Esophagus (tissue), 2 donors: ENCODE data around the gene NOP16. TPM values are rescaled to one million over a fixed set of nuclear protein-coding genes. Genes with fewer than 3 reads are reported as not detected.

Source experiments
- H3K27ac ChIP-seq, 2 donors: one replicate each; pipeline ENCODE4 v1.5.1; 2013; ENCODE audit warnings: low read depth in 2 of 2, mild to moderate bottlenecking in 2 of 2, inconsistent platforms in 1 of 2, low read length in 1 of 2, moderate library complexity in 1 of 2
- H3K27me3 ChIP-seq, 2 donors: one replicate each; pipeline ENCODE4 v1.6.1; 2013; ENCODE audit warnings: low read length in 2 of 2, control low read depth in 1 of 2, mild to moderate bottlenecking in 1 of 2; ENCODE audit not compliant: insufficient read depth in 2 of 2, control insufficient read depth in 1 of 2
- H3K36me3 ChIP-seq, 2 donors: one replicate each; pipeline ENCODE4 v1.6.1; 2013; ENCODE audit warnings: low read length in 1 of 2; ENCODE audit not compliant: control insufficient read depth in 2 of 2, insufficient read depth in 2 of 2
- H3K4me1 ChIP-seq, 2 donors: one replicate each; pipeline ENCODE4 v1.6.1; 2013; ENCODE audit warnings: low read length in 1 of 2; ENCODE audit not compliant: control insufficient read depth in 2 of 2, insufficient read depth in 2 of 2
- H3K4me3 ChIP-seq, 2 donors: one replicate each; pipeline ENCODE4 v1.5.1; 2013; ENCODE audit warnings: low read length in 2 of 2, mild to moderate bottlenecking in 2 of 2, low read depth in 1 of 2, moderate library complexity in 1 of 2
- H3K9me3 ChIP-seq, 2 donors: one replicate each; pipeline ENCODE4 v1.6.1; 2013; ENCODE audit warnings: mild to moderate bottlenecking in 2 of 2, low read depth in 1 of 2, low read length in 1 of 2, moderate library complexity in 1 of 2; ENCODE audit not compliant: control insufficient read depth in 2 of 2, insufficient read depth in 1 of 2
- WGBS, 2 donors: extraction: QIAGEN DNeasy Blood & Tissue Kit; methylation state at CpG; one replicate each; pipeline ENCODE4 v1.1.7; 2013; 5-methylcytosine and 5-hydroxymethylcytosine counted together
- polyA plus RNA-seq, 2 donors: library from polyadenylated mRNA; stranded (reverse); fragments of 200-250 nt; gene quantifications; one replicate each; pipeline ENCODE4 v1.2.3, GENCODE V29; 2013
- donor health status: healthy with polysubstance abuse.
- donor health status: Bipolar disorder and iron deficiency.

The NOP16 gene
- polyA plus RNA-seq, 2 donors, result 50.6 to 70.3 TPM

DNA sequence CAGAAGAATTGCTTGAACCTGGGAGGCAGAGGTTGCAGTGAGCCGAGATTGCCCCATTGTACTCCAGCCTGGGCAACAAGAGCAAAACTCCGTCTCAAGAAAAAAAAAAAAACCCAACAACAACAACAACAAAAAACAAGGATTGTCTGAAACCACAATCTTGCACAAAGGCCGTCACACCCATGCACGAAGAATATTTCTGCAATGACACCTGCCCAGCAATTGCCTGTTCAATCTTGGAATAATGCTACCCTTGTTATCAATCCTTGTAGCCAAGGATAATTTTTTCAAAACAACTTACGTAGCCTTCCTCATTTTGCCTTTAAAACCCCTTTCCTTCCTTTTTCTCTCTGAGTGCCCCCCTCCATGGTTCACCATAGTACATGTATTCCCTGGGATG, 31.7 kb upstream of the NOP16 start:
- Histone ChIP-seq H3K9me3 (no peaks in the 10 kb centered on the region), H3K27me3 (no peaks in the 10 kb centered on the region), H3K4me3 (no peak overlapping the region), H3K4me1 (peaks cover 0 to 7% of the 10 kb centered on the region in 2 donors), H3K27ac (no peak overlapping the region), H3K36me3 (no peaks in the 10 kb centered on the region)
- WGBS, 2 donors, result 86 to 88% methylated on average over 5 of the region's 5 CpGs

DNA sequence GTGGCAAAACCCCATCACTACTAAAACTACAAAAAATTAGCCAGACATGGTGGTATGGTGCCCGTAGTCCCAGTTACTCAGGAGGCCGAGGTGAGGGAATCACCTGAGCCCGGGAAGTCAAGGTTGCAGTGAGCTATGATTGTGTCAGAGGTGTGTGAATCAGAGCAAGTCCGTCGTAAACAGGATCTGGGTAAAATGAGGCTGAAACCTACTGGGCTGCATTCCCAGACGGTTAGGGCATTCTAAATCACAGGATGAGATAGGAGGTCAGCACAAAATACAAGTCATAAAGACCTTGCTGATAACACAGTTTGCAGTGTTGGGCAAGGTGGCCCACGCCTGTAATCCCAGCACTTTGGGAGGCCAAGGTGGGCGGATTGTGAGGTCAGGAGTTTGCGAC, 29.9 kb upstream of the NOP16 start:
- Histone ChIP-seq H3K4me1 (peaks cover 0 to 16% of the 10 kb centered on the region in 2 donors), H3K4me3 (no peak overlapping the region), H3K36me3 (peaks cover 0 to 3% of the 10 kb centered on the region in 2 donors), H3K27ac (no peak overlapping the region), H3K27me3 (no peaks in the 10 kb centered on the region), H3K9me3 (no peaks in the 10 kb centered on the region)
- WGBS, 2 donors, result 76 to 80% methylated on average over 9 of the region's 9 CpGs

DNA sequence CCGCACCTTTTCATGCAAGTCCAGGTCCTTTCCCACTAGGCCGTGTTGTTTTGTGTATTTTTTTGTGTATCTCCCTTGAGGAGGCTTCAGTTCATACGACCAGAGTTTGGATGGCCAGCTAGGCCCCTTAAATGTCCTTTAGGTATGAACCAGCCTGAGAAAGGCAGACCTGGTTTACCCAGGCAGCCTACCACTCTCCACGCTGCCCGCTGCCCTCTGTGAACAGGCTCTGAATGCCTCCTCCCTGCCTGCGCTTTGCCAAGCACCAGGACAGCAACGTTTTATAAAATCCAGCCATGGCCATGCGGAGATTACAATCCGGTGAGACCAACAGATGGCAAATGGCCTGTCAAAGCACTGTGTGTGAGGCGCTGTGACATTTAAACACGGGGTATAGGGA, 28.6 kb upstream of the NOP16 start:
- Histone ChIP-seq H3K27ac (peak overlapping the region; percentile 57 to 61), H3K36me3 (peaks cover 0 to 9% of the 10 kb centered on the region in 2 donors), H3K4me3 (no peak overlapping the region), H3K9me3 (no peaks in the 10 kb centered on the region), H3K4me1 (peaks cover 0 to 26% of the 10 kb centered on the region in 2 donors), H3K27me3 (no peaks in the 10 kb centered on the region)
- WGBS, 2 donors, result 72 to 74% methylated on average over 11 of the region's 11 CpGs

DNA sequence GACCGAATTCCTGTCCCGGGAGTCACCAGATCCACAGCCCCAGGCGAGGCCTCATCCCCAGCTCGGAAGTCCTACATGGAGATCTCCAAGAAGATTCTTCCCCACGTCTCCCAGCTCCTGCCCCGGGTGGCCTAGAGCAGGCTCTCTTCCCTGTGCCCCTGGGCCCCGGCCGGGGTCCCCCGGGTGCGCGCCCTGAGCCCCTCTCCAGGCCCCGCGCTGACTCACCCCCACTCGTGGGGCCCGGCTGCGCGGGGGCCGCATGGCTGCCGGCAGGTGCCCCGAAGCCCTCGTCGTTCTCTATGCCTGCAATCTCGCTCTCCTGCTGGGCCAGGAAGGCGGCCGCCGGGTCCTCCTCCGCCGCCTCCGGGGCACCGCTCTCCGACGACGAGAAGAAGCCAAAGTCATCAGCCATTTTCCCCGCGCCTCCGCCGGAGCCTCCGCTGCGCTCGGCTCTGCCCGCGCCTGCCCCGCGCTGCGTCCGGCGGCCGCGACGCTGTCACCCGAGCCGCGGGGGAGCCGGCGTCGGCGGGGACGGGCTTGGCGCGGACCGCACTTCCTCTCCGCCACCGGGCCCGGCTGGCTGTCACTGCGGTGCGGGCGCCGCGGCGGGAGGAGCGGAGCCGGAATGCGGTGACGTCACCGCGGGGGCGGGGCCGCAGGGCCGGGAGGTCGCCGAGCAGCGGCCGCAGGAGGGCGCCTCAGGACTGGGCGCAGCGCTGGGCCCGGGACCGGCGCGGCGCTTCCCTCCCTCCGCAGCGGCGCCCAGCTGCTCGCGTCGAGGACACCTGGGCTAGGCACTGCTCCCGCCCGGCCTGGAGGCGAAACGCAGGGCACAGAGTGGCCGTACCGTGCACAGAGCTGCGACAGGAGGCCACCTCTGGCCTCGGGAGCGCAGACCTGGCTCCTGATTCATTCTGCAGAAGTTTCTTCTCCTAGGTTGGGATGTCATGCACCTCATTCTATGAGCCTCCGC, 27.8 kb upstream of the NOP16 start, which contains the start of gene CLTB:
Gene CLTB, minus strand, starts transcription at position 588 of the 973 bp plus-strand sequence. Its CDS starts 176 bp downstream, at position 412.
- no peaks in the 10 kb centered on the region for H3K27me3 ChIP-seq
- H3K36me3 ChIP-seq, result peaks cover 0 to 9% of the 10 kb centered on the region in 2 donors
- peak within 1 kb of the TSS; percentile 89 to 95 for H3K4me3 ChIP-seq
- no peaks in the 10 kb centered on the region for H3K9me3 ChIP-seq
- peaks cover 0 to 29% of the 10 kb centered on the region in 2 donors for H3K4me1 ChIP-seq
- peak within 1 kb of the TSS; percentile 95 to 96 for H3K27ac ChIP-seq
- 1 to 2% methylated on average over 84 to 107 of the region's 107 CpGs for WGBS, 2 donors

DNA sequence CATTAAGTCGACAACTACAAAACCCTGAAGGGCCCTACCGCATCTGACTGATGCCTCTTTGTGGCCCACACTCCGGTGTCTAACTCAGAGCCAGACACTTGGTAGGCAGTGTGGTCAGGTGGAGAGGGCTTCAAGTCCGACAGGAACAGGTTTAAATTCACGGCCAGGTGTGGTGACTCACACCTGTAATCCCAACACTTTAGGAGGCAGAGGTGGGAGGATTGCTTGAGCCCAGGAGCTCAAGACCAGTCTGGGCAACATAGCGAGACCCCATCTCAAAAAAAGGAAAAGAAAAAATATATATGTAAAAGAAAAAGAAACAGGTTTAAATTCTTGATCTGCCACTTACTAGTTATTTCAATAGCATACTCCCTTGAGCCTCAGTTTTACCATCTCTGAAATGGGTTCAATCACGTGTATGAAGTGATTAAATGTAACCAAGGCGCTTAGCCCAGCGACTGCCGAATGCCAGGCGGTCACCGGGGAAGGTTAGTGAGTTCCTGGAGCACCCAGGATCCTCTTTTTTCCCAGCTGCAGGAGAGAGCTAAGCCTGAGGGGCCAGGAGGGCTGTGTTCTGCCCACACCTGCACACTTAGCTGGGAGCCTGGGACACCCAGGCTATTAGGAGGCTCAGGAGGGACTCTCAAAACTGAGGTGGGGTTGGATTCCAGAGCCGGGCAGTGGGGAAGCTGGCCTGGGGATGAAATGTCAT, 27.0 kb upstream of the NOP16 start:
- H3K27me3 ChIP-seq, result no peaks in the 10 kb centered on the region
- peaks cover 0 to 9% of the 10 kb centered on the region in 2 donors for H3K36me3 ChIP-seq
- peak overlapping the region; percentile 89 to 95 for H3K4me3 ChIP-seq
- peak overlapping the region; percentile 95 to 96 for H3K27ac ChIP-seq
- WGBS, 2 donors, result 47 to 52% methylated on average over 13 of the region's 13 CpGs
- H3K9me3 ChIP-seq, result no peaks in the 10 kb centered on the region
- H3K4me1 ChIP-seq, result peaks cover 0 to 30% of the 10 kb centered on the region in 2 donors

DNA sequence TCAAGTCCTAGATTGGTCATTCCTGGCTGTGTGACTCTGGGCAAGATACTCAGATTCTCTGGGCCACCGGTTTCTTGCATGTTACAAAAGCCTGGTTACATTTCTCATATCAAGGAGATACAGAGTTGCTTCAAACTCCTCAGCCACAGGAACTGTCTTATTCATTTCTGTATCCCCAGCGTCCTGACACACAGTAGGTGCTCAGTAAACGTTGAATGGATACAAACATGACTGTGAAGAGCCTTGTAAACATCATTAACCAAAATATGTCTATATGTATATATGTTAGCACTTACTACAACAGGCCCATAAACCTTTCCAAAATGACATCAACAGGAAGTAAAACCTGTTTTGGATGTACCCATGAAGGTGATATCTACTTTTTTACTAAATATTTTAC, 26.3 kb upstream of the NOP16 start:
- peaks cover 0 to 31% of the 10 kb centered on the region in 2 donors for H3K4me1 ChIP-seq
- WGBS, 2 donors, result 43 to 58% methylated on average over 3 of the region's 3 CpGs
- H3K36me3 ChIP-seq, result peaks cover 0 to 11% of the 10 kb centered on the region in 2 donors
- no peaks in the 10 kb centered on the region for H3K9me3 ChIP-seq
- H3K27ac ChIP-seq, result peak overlapping the region; percentile 93 to 94
- H3K4me3 ChIP-seq, result peak overlapping the region; percentile 14 to 89
- no peaks in the 10 kb centered on the region for H3K27me3 ChIP-seq

DNA sequence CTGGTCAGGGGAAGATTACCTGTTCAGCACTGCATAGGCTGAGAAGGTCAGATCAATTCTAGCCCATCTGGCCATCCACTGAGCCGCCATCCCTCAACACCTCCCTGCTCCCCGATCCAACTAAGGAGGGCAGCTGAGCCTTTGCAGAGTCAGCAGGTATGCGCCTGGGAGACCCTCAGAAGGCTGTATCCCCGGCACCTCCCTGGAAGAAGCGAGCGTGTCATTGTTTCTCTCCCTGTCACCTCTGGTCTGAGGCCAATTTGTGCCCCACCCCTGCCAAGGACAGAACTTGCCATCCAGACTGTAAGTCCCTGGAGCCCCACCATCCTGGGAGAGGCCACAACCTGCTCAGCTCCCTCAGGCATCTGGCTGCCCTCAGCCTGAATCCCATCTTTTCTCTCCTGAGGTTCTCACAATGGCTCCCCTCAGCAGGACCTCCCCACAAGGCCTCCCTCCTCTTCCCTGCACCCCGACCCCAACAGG, 25.4 kb upstream of the NOP16 start:
- Histone ChIP-seq H3K36me3 (peaks cover 0 to 13% of the 10 kb centered on the region in 2 donors), H3K27me3 (no peaks in the 10 kb centered on the region), H3K4me3 (peak overlapping the region; percentile 38 to 89), H3K9me3 (no peaks in the 10 kb centered on the region), H3K27ac (peak overlapping the region; percentile 93 to 94), H3K4me1 (peaks cover 0 to 32% of the 10 kb centered on the region in 2 donors)
- WGBS, 2 donors, result 60 to 74% methylated on average over 7 of the region's 7 CpGs

DNA sequence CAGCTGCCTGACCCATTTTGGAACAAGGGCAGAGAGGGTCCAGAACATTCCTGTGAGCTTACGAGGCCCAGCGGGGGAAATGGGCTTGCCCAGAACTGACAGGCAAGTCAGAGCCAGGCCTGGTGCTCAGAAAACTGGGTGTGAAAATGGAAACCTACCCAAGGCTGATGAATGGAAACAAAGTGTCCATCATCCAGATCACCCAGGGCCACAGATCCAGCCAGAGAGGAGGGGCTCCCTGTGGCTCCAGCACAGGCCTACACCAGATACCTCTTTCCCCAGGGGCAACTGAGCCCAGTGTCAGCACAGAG, 24.8 kb upstream of the NOP16 start:
- H3K4me3 ChIP-seq, result peak overlapping the region; percentile 38 to 89
- peaks cover 0 to 32% of the 10 kb centered on the region in 2 donors for H3K4me1 ChIP-seq
- 29 to 63% methylated on average over 2 of the region's 2 CpGs for WGBS, 2 donors
- peaks cover 0 to 13% of the 10 kb centered on the region in 2 donors for H3K36me3 ChIP-seq
- peak overlapping the region; percentile 93 to 94 for H3K27ac ChIP-seq
- H3K9me3 ChIP-seq, result no peaks in the 10 kb centered on the region
- H3K27me3 ChIP-seq, result no peaks in the 10 kb centered on the region

DNA sequence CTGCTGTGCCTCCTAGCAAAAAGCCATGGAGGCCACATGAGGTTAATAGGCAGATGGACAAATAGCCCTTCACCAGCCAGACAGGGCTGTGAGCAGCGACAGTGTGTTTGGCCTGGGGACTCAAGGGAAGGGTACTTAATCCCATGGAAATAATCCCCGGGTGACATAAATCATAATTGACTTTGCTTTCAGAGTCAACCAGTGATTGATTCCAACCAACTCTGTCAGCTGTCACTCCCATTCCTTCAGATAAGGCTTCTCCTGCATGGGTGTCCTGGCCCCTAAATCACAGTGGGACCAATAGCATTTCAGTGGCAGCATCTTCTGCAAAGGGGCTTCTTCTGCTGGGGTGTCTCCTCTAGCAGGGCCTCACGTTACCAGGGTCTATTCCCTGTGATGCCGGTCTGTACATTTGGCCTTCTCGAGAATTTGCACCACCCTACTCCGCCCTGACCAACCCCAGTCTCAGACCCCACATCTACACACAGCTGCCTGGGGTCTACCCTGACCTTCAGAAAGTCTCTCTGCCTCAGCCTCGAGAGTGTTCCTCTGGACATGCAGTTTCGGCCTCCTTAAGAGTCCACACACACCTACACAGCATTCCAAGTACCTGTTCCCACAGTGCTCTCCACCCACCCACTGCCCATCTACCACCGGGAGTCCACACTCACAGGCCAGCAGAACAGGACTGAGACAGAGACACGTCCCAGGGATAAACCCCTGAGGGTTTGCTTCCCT, 24.3 kb upstream of the NOP16 start:
- peak overlapping the region; percentile 38 to 89 for H3K4me3 ChIP-seq
- H3K9me3 ChIP-seq, result no peaks in the 10 kb centered on the region
- no peaks in the 10 kb centered on the region for H3K27me3 ChIP-seq
- peaks cover 0 to 13% of the 10 kb centered on the region in 2 donors for H3K36me3 ChIP-seq
- WGBS, 2 donors, result 57 to 65% methylated on average over 10 of the region's 10 CpGs
- peak overlapping the region; percentile 93 to 94 for H3K27ac ChIP-seq
- peaks cover 0 to 34% of the 10 kb centered on the region in 2 donors for H3K4me1 ChIP-seq
